GM10847 (cell line): ENCODE results near the gene RBMS1.

Experiments used
- POLR2A ChIP-seq: IDR thresholded peaks from 2 replicates; pipeline ENCODE4 v1.6.1; 2011; ENCODE audit not compliant: insufficient read length; ENCODE audit errors: extremely low read depth

Gene RBMS1

DNA sequence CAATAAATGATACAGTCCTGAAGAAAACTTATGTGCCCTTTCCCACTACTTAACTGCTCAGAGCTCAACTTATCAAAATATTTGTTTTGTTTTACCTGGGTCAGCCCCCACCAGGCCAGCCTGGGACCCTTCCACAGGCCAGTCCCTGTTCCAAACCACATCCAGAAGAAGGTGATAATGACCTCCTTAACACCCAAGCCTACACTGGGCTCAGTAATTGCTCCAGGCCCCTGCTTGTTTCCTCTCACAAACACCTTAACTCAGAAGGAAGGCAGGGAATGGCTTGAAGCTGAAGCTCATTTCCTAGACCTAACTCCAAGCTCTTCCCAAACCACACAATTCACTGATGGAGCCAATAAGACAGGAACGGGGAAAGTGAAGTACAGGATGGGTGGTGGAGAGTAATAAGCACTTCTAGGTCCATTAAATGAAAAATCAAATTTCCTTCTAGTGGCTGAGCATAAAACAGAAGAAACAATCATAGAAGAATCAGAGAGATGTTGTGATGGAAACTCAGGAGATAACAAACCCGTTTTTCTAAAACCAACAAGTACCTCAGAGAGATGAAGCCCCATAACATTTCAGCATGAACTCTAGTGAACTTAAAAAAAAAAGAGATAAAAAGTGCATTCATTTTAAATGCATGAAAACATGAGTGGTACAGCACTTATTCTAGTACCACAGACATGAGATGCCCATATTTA is 160.1 kb downstream of the RBMS1 start:
- no peak for TF ChIP-seq POLR2A

DNA sequence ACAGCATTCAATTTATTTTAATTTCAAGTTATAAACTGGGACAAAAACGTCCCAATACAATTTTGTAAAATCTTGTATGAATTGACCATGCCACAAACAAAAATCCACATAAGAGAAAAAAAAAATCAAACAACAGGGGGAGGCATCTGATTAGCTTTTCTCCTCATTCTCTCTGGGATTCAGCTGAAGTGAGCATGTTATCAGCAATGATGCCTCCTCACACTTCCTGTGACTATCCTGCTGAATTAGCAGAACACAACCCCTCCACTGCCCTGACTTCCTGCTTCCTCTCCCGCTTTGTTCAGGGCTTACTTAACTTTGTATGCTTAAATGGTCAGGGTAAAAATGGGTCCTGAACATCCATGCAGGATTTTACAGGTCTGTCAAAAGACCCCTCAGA is 161.3 kb downstream of the RBMS1 start:
- TF ChIP-seq POLR2A = no peak

DNA sequence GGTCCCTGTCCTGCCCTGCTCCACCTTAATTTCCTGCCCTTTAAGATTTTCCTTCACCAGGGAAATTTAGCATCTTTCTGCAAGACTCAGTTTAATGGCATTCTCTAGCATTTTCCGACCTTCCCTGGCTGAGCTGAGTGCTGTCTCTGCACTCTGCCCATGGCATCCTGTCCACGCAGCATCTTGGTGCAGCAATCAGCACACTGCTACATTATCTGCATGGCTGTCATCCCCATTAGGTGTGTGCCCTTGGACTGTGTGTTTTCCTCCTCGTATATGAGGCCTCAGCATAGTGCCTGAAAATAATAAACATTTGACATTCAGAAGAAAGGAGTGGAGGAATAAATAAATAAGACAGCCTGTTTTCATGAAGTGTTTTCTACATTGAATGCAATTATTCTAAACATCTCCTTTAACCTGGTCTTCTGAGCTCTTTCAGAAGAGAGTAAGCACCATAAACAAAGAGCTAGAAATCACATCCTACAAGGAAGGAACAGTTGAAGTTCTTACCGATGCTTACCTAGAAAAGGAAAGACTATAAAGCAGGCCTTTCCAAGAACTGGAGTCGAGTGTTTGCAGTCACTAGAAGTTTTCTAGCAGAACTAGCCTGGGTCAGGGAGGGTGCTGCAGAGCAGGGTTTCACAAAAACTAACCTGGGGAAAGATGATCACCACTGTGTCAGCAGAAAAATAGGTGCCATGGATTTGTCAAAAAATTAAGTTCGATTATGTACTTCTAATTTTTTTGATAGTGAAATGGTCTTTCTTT is 162.2 kb downstream of the RBMS1 start:
- no peak for TF ChIP-seq POLR2A

DNA sequence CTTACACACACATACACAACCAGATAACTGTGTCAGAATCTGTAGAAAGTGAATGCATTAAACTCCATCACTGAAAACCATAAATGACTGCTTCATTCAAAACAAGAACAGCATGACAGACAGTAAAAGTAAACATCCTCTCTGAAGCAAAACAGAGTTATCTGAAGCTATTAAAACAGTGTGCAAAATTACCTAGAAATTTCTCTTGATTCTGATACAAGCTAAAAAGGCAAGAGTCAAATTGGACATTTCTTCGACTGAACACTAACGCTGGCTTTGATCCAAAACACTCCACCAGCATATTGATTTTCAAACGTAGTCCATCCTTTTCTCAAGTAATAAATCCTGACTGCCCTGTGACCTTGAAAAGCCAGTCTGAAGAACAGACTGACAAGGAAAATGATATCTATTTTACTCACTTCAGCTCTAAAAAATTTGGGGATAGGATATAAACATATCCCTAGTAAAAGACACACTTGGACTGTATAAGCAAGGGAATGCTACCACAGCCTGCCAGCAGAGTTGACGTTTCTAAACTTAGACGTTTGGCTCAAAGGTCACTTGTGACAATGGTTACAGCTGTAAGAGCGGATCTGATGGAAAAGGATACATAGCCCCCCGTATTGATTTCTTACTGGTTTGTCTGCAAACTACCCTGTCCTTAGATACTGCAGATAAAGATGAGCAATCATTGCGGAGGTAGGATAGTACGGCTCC is 164.6 kb downstream of the RBMS1 start:
- TF ChIP-seq POLR2A = no peak

DNA sequence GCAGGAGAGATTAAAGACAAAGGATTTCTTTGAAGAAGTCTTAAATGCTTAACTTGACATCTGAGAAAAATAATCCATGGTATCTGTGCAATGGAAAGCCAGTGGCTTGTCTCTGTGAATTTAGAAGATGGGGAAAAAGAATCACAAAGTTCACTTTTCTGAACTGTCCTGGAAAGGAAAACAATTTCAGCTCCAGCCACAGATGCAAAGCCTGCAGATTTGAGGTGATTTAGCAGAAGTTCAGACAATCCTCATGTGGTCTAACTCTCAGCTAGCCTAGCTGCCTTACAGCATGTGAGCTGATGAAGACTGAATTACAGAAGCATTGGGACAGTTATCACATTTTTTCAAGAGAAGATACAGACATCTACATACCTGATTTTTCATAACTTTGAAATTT is 166.8 kb downstream of the RBMS1 start:
- TF ChIP-seq POLR2A = no peak

DNA sequence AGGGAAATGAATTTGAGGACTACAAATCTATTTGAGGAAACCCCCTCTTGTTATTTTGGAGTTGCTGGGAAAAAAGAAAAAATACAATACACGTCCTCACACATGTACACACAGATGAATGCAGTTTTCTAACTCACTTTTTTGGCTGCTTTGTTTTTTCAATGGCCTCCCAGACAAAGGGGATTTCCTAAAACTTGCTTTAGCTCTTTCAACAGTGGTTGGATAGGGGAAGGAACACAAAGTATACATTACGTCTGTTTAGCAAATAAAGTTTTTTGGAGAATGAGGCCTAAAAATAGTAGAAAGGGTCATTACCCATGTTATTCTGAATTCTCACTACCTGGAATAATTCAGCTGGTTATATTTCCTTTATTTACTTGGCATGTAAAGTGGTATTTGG is 168.2 kb downstream of the RBMS1 start:
- TF ChIP-seq POLR2A = no peak

DNA sequence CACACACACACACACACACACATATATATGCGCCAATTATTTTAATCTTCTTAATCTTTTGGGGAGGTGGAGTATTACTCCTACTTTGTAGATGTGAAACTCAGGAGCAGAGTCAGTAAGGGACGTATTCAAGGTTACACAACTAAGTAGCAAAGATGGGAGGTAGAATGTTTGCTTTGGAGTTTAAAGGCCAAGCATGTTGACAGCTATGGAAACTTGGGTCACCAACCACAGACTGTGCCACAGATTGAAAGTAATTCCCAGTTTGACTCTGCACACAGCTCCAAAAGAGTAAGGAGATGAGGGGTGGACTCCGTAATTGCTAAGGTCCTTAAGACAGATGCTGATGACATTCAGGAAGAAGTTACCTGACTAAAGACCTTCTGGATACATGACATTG is 168.7 kb downstream of the RBMS1 start:
- no peak for TF ChIP-seq POLR2A

DNA sequence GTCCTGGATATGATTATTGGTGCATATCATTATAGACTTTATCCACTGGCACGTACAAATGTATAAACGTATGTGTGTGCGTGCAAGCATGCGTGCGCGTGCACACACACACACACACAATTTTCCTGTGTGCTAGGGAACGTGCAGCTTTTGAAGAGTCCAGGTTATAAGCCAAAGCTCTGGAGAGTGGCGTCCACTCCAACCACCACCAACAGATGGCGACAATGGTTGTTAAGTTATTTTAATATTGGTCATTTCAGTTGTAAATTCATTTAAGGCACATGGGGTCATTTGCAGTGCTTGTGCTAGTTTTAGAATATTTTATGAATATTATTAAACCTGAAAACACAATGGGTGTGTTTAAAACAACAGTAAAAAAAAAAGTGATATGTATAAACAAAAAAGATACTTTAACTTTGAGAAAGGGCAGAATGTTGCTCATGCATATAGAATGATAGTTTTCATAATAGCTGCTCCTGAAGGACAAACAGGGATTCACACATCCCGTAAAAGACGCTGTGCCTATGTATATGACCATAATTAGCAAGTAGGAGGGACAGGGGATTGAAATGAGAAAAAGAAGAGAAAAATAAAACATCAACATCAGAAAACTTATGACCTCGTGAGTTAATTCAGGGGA is 169.3 kb downstream of the RBMS1 start:
- TF ChIP-seq POLR2A = no peak

DNA sequence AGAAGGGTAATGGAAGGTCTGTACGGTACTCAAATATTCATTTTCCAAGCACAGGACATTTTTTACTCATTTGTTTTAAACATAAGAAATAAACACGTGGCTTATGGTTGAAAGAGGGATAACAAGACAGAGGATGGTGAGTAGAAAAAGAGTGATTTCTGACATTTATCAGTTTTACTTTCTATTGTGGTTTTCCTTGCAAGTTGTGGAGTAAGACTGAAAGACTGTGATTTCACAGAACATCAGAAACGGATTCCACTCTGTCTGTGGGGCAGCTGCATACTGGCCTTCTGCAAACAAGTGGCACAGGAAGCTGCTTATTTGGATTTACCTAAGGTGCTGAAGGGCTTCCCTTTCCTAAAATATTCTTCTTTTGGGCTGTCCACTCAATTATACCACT is 171.3 kb downstream of the RBMS1 start:
- TF ChIP-seq POLR2A = no peak

DNA sequence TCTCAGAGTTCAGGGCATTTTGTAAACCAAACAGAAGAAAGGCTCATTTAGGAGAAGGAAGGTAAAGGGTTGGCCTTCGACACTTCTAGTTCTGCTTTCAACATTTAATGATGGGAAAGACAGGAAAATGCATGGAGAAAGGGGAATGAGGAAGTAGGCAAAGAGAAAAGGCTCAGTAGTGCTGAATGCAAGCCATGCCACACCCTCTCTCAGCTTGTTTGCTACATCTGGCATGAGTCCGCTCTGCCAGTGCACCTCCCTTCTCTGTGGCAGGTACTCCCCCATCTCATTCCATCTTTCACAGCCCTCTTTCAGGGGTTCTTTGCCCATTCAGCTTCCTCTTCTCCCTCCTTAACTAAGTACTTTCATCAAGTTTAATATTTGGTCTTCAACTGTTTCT is 172.6 kb downstream of the RBMS1 start:
- TF ChIP-seq POLR2A = no peak

DNA sequence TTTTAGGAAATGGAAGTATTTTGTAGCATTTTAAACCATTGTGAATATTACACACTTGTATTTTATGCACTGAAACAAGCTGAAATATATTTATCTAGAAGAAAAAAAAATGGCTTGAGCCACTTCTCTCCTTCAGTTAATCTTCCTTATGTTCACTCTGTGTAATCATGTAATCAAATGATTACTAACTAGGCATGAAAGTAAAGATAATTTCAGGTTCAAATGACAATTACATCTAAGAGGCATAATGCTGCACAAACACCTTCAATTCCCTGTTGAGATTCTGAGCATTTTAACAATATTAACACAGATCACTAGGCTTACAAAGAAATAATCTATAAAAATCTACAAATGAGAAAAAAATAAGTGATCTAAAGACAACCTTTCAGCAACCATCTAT is 173.9 kb downstream of the RBMS1 start:
- no peak for TF ChIP-seq POLR2A

DNA sequence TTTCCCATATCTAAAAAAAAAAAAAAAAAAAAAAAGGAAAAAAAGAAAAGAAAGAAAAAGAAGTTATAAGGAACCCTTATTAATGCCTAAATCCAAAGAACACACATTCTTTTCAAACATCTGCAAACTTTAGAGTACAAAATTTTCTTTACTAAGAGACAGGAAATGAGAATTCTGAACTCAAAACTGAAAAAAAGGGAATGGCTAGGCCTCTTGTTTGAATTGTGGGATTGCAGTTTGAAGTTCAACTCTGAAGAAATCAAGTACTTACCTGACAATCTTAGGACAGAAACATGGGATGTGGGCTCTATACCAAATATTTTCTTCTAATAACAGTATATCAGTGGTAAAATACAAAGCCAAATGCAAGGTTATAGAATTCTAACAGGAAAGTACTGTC is 175.4 kb downstream of the RBMS1 start:
- TF ChIP-seq POLR2A = no peak

DNA sequence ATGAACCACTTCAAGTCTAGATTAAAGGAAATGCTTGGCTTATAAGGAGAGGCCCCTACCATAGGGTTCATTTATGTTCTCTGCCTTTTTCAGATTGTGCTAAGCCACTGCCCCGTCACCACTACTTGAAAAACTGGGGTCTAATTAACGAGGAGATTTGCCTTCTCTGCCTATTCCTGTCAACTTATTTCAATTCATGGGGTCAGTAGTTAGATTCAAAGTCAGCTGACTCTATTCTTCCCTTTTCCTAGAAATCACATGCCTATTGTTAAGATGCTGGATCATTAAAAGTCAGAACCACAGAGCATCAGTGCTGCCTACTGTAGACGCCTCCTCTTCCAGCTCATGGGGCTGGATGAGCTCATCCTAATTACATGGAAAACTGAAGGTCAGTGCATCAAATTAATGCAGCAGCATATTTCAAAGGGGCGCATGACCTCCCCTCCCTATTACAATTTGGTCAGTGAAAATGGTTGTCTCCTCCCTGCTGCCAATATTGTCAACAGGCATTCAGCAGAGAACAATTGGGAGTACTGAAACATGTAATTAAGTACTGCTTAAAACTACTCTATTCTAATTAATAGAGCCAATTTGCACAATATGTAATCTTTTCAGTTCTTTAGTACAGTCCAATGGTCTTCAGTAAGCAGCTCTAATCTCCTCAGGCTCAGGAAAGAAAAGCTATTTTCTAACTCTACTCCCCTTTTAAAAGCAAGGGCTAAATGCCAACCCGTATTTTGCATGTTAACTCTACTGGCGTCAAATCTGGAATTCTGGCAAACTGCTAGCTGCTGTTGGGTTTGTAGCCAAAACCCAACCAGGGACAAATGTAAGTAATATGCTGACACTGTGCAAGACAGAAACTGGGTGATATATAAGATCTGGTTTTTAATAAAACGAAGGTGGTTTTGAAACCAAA is 176.2 kb downstream of the RBMS1 start:
- TF ChIP-seq POLR2A = no peak

DNA sequence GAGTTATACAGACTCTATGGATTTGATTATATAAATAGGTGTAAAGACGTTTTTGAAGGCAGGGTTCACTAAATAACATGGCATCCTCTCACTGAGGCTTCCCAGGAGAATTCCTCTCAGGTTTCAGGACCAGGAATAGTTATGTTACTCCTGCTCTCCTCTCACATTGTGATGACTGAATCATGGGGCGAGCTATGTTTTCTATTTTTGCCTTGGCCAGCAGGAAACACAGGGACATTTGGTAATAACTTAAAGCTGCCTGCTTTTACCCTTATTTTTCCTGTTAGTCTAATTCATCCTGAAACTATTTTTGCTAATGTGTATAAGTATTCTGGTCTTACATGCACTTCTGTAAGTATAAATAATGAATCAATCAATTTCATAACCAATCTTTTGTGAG is 178.3 kb downstream of the RBMS1 start:
- TF ChIP-seq POLR2A = no peak
